GM18511 (cell line): ENCODE results near the gene GPBP1L1.
A peak's percentile ranks its signal among the peaks of the same experiment; 100 is the strongest.
"Not testable (repeated sequence)": the region's sequence is repeated elsewhere in the genome, so short reads cannot be mapped to it uniquely, and the experiment has no call there.

ENCODE experiments used
- ATAC-seq: cut with Tn5 transposase; IDR thresholded peaks from one replicate; pipeline ENCODE4 v1.9.1; 2021; ENCODE audit warnings: mild to moderate bottlenecking, moderate library complexity; ENCODE audit not compliant: unreplicated experiment

The GPBP1L1 gene

GRCh38 chr1:45604239-45604638 is 82.1 kb downstream of the GPBP1L1 start:
- no peak for ATAC-seq

GRCh38 chr1:45596765-45597164 is 89.6 kb downstream of the GPBP1L1 start:
- not testable (repeated sequence) for ATAC-seq

- no peak for ATAC-seq
These were observed 91.9 kb downstream of the GPBP1L1 start for GRCh38 chr1:45594412-45594811.

- ATAC-seq, result no peak
These were observed 96.5 kb downstream of the GPBP1L1 start for GRCh38 chr1:45589861-45590260.

GRCh38 chr1:45586769-45587168 is 99.6 kb downstream of the GPBP1L1 start:
- ATAC-seq, result no peak

- ATAC-seq, result no peak
These were observed 100.7 kb downstream of the GPBP1L1 start for GRCh38 chr1:45585496-45586075.

GRCh38 chr1:45585110-45585426 is 101.3 kb downstream of the GPBP1L1 start:
- ATAC-seq, result no peak

GRCh38 chr1:45584351-45585109 is 101.8 kb downstream of the GPBP1L1 start:
- ATAC-seq, result peak; percentile 39

- peak; percentile 64 for ATAC-seq
These were observed 102.5 kb downstream of the GPBP1L1 start, which contains the start of gene NASP for GRCh38 chr1:45583666-45584350. NASP (plus strand) TSS chr1:45584041; CDS start chr1:45584147, 106 bp downstream.

- ATAC-seq, result peak; percentile 75
These were observed 103.1 kb downstream of the GPBP1L1 start for GRCh38 chr1:45583264-45583665.
